Activated naive CD4-positive, alpha-beta T cell treated with anti-CD3 and anti-CD28 coated beads, Interleukin-2, amount 10 ng/mL, durations not matched to agents 5 hours and 36 hours (primary cell): ENCODE data around the gene C5orf24. TPM values are rescaled to one million over a fixed set of nuclear protein-coding genes. Genes with fewer than 3 reads are reported as not detected.

Experiments used
- total RNA-seq, 2 experiments: library from RNA; stranded (reverse); gene quantifications; one replicate each; pipeline ENCODE4 v1.2.3, GENCODE V29; 2021

C5orf24 gene
- 10 to 100 TPM; 28.2 to 30.9 TPM for total RNA-seq

GRCh38 chr5:134845852-134846640 is at the start of gene C5orf24:
Gene C5orf24 (plus strand): TSS chr5:134845968. CDS start chr5:134854901, 8,933 bp downstream.

GRCh38 chr5:134873987-134874830 is 28.4 kb downstream of the C5orf24 start, which contains the start of gene TXNDC15:
Gene TXNDC15 (plus strand): TSS chr5:134874371. CDS start chr5:134874428, 57 bp downstream.

GRCh38 chr5:134904610-134905245 is 59.0 kb downstream of the C5orf24 start, which contains the start of gene PCBD2:
Gene PCBD2 (plus strand): TSS chr5:134905131. CDS start chr5:134905140, 9 bp downstream.

Other genes starting within 250 kb of the C5orf24 start
- gene SAR1B, start 213.1 kb upstream of the C5orf24 start, total RNA-seq: 10 to 100 TPM; 39.5 to 39.9 TPM
- 10 to 100 TPM; 20.2 to 20.5 TPM for gene SEC24A, start 197.2 kb upstream of the C5orf24 start, total RNA-seq
- 10 to 100 TPM; 27.1 to 27.2 TPM for gene CAMLG, start 107.4 kb upstream of the C5orf24 start, total RNA-seq
- gene DDX46, start 87.2 kb upstream of the C5orf24 start, total RNA-seq: 10 to 100 TPM; 57.3 to 64.0 TPM
- 10 to 100 TPM; 48.1 to 48.2 TPM for gene TXNDC15, start 28.4 kb downstream of the C5orf24 start, total RNA-seq
- gene PCBD2, start 59.2 kb downstream of the C5orf24 start, total RNA-seq: 10 to 100 TPM; 13.7 to 15.3 TPM
- gene CATSPER3, start 121.9 kb downstream of the C5orf24 start, total RNA-seq: 1 to 10 TPM in 1 of 2 experiments, under 1 TPM in 1; 0.67 to 1.1 TPM
- under 1 TPM in 1 of 2 experiments, not detected in 1; 0.08 TPM for gene PITX1, start 188.3 kb downstream of the C5orf24 start, total RNA-seq